Measurements from ENCODE around the gene ATAD5. TPM values are rescaled to one million over a fixed set of nuclear protein-coding genes. Genes with fewer than 3 reads are reported as not detected.
A peak's percentile ranks its signal among the peaks of the same experiment; 100 is the strongest.
"Not testable (repeated sequence)": the region's sequence is repeated elsewhere in the genome, so short reads cannot be mapped to it uniquely, and the experiment has no call there.

The ATAD5 gene
- total and polyA plus RNA-seq, 2 of the 4 experiments (the other 2 are of a cell fraction): 1.0 to 1.3 TPM

DNA sequence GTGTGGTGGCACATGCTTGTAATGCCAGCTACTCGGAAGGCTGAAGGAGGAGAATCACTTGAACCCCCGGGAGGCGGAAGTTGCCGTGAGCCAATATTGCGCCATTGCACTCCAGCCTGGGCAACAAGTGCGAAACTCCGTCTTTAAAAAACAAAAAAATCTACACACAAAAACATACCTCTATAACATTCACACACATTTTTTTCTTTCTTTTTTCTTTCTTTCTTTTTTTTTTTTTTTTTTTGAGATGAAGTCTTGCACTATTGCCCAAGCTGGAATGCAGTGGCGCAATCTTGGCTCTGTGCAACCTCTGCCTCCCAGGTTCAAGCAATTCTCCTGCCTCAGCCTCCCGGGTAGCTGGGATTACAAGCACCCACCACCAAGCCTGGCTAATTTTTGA lies 16.9 kb upstream of the ATAD5 start:
- H3K36me3 ChIP-seq (ENCODE audit: control insufficient read depth, insufficient read depth, low read length); H3K56ac ChIP-seq (ENCODE audit: extremely low read depth, insufficient read depth, low read length); H3K9ac ChIP-seq (ENCODE audit: low read depth, low read length); H4K91ac ChIP-seq (ENCODE audit: insufficient read depth, low read depth, low read length); H3K23ac ChIP-seq (ENCODE audit: low read depth, low read length); H4K20me1 ChIP-seq (ENCODE audit: insufficient read depth, low read length); intact Hi-C loops (cut with micrococcal nuclease); H2BK20ac ChIP-seq (ENCODE audit: low read depth, low read length); BruUV-seq (replicated peaks); H3K27ac ChIP-seq (ENCODE audit: insufficient read depth, low read length); H2AFZ ChIP-seq (replicated peaks; ENCODE audit: low read length, poor library complexity); H3K4me3 ChIP-seq (ENCODE audit: insufficient read depth, low read depth, low read length); H2BK5ac ChIP-seq (ENCODE audit: low read depth, low read length, poor library complexity, severe bottlenecking); H4K8ac ChIP-seq (ENCODE audit: low read depth in 2 of 2, low read length in 2 of 2); H3K14ac ChIP-seq (replicated peaks; ENCODE audit: low read depth, low read length); DNase-seq; dilution Hi-C loops (cut with HindIII; ENCODE audit: low sequenced_read_pairs, unreplicated experiment); in situ Hi-C loops (cut with MboI; ENCODE audit: low sequenced_read_pairs); H3K4me2 ChIP-seq (ENCODE audit: low read depth, low read length); ATAC-seq (ENCODE audit: low read depth); H2BK120ac ChIP-seq (ENCODE audit: low read depth, low read length); H2AK9ac ChIP-seq (replicated peaks; ENCODE audit: low read depth, low read length, poor library complexity); H3K4me1 ChIP-seq (ENCODE audit: control insufficient read depth, insufficient read depth, low read length); H3K9me1 ChIP-seq (ENCODE audit: insufficient read depth, low read length); POLR2A ChIA-PET (ENCODE audit: unreplicated experiment); H2BK15ac ChIP-seq (ENCODE audit: low read depth, low read length); H4K5ac ChIP-seq (ENCODE audit: low read depth, low read length); H3K9me3 ChIP-seq (ENCODE audit: control insufficient read depth, insufficient read depth, low read length); H3K4ac ChIP-seq (ENCODE audit: low read depth, low read length); H3K18ac ChIP-seq (ENCODE audit: low read depth, low read length); H3K27me3 ChIP-seq (ENCODE audit: control insufficient read depth, insufficient read depth, low read length); H2AK5ac ChIP-seq (ENCODE audit: low read depth, low read length): not testable (repeated sequence)
- CTCF ChIA-PET: interaction anchor here (0.6 kb wide), 1 partner anchor 73 kb away, joined by 3 read pairs; no protein-coding TSS in a partner anchor
- peak; percentile 54 for TF ChIP-seq CEBPB (IDR thresholded peaks at IDR 0.05; ENCODE audit: low read depth, low read length)
- WGBS, 2 experiments (ENCODE audit: extremely low coverage in 2 of 2, insufficient read length in 1 of 2): 97 to 100% methylated on average over 1 to 7 of the region's 9 CpGs
- H3K79me1 ChIP-seq (ENCODE audit: low read depth in 1 of 2, low read length in 2 of 2): peaks cover 27 to 63% of the 10 kb centered on the region in 2 experiments
